GM12878 (cell line): ENCODE measurements around the gene MEIOSIN. TPM values are rescaled to one million over a fixed set of nuclear protein-coding genes. Genes with fewer than 3 reads are reported as not detected.

Experiments used
- BACH1 ChIP-seq: fragments of 450-650 bp; IDR thresholded peaks from 2 replicates; pipeline ENCODE4 v1.6.1; 2017; ENCODE audit warnings: mild to moderate bottlenecking, borderline replicate concordance
- BMI1 ChIP-seq: fragments of 450-650 bp; IDR thresholded peaks from 2 replicates; pipeline ENCODE4 v1.6.1; 2016; ENCODE audit warnings: mild to moderate bottlenecking, moderate library complexity, borderline replicate concordance
- CBX5 ChIP-seq: sonication (generic); IDR thresholded peaks from 2 replicates; pipeline ENCODE4 v1.6.1; 2016; ENCODE audit warnings: low read depth, moderate library complexity, mild to moderate bottlenecking, inconsistent platforms
- DPF2 ChIP-seq: fragments of 450-650 bp; IDR thresholded peaks from 2 replicates; pipeline ENCODE4 v1.6.1; 2017; ENCODE audit warnings: mild to moderate bottlenecking
- GATAD2B ChIP-seq: fragments of 450-650 bp; conservative IDR thresholded peaks from 2 replicates; pipeline ENCODE4 v1.6.1; 2017; ENCODE audit warnings: low read depth, mild to moderate bottlenecking, moderate library complexity
- HDGF ChIP-seq: fragments of 450-650 bp; IDR thresholded peaks from 2 replicates; pipeline ENCODE4 v1.6.1; 2016; ENCODE audit warnings: antibody characterized with exemption
- IKZF2 ChIP-seq, 2 experiments: fragments of 450-650 bp; IDR thresholded peaks; 2 replicates each; pipeline ENCODE4 v1.6.1; 2017; ENCODE audit warnings: mild to moderate bottlenecking in 2 of 2, moderate library complexity in 2 of 2
- LARP7 ChIP-seq: fragments of 450-650 bp; IDR thresholded peaks from 2 replicates; pipeline ENCODE4 v1.6.1; 2017; ENCODE audit warnings: mild to moderate bottlenecking
- MLLT1 ChIP-seq: fragments of 450-650 bp; IDR thresholded peaks from 2 replicates; pipeline ENCODE4 v1.6.1; 2016; ENCODE audit warnings: mild to moderate bottlenecking
- MTA3 ChIP-seq: IDR thresholded peaks from 2 replicates; pipeline ENCODE4 v1.6.1; 2012; ENCODE audit warnings: low read length, inconsistent platforms, borderline replicate concordance
- NBN ChIP-seq: fragments of 450-650 bp; IDR thresholded peaks from 2 replicates; pipeline ENCODE4 v1.6.1; 2016
- POLR2A ChIP-seq: IDR thresholded peaks from 2 replicates; pipeline ENCODE4 v1.6.1; 2011; ENCODE audit warnings: low read depth, mild to moderate bottlenecking, low read length
- RAD21 ChIP-seq: IDR thresholded peaks from 2 replicates; pipeline ENCODE4 v1.6.1; 2011; ENCODE audit warnings: mild to moderate bottlenecking, low read depth, low read length, moderate library complexity; ENCODE audit not compliant: insufficient read depth
- RB1 ChIP-seq: fragments of 450-650 bp; formaldehyde crosslinking; IDR thresholded peaks from 2 replicates; pipeline ENCODE4 v1.6.1; 2017; ENCODE audit warnings: mild to moderate bottlenecking, borderline replicate concordance
- RELB ChIP-seq: fragments of 450-650 bp; IDR thresholded peaks from 2 replicates; pipeline ENCODE4 v1.6.1; 2017; ENCODE audit warnings: low read depth, mild to moderate bottlenecking, moderate library complexity
- ZNF217 ChIP-seq: fragments of 450-650 bp; IDR thresholded peaks from 2 replicates; pipeline ENCODE4 v1.6.1; 2017; ENCODE audit warnings: antibody characterized with exemption, mild to moderate bottlenecking
- polyA plus RNA-seq, 11 experiments: library from polyadenylated mRNA; depleted of rRNA in 4 of 11; unstranded in 6 of 11; stranded (reverse) in 5 of 11; fragments of >200 nt; fragmentation: Nextera tagmentation in 4 of 11; fragmentation: Illumina TruSeq in 1 of 11; extraction: Ambion mirVana in 4 of 11; extraction: Trizol in 1 of 11; gene quantifications; 1 replicate in 1 of 11; 2 replicates in 10 of 11; pipeline versions ENCODE4 v1.2.1 to v1.2.3, GENCODE V29; 2011 to 2016; ENCODE audit warnings: inconsistent platforms in 2 of 11, missing spikeins in 2 of 11, low read depth in 1 of 11
- total RNA-seq, 4 experiments: library from RNA; depleted of rRNA in 3 of 4; stranded (reverse); fragments of >200 nt in 3 of 4; fragmentation: Illumina TruSeq in 1 of 4; extraction: Trizol in 1 of 4; gene quantifications; 2 replicates each; pipeline versions ENCODE4 v1.2.1 to v1.2.3, GENCODE V29; 2013 to 2021
- TF ChIP-seq, protein P1 (sequence below): IDR thresholded peaks from 2 replicates; pipeline ENCODE4 v1.6.1; 2011; ENCODE audit warnings: borderline replicate concordance, low read depth, mild to moderate bottlenecking, moderate library complexity, low read length; ENCODE audit not compliant: insufficient read depth, poor library complexity, severe bottlenecking
- TF ChIP-seq, protein P2 (sequence below): fragments of 450-650 bp; IDR thresholded peaks from 2 replicates; pipeline ENCODE4 v1.6.1; 2016; ENCODE audit warnings: mild to moderate bottlenecking
- TF ChIP-seq, protein P3 (sequence below): IDR thresholded peaks from 2 replicates; pipeline ENCODE4 v1.6.1; 2011; ENCODE audit warnings: mild to moderate bottlenecking, low read depth, low read length, moderate library complexity; ENCODE audit not compliant: insufficient replicate concordance
- TF ChIP-seq, protein P4 (sequence below): IDR thresholded peaks from 2 replicates; pipeline ENCODE4 v1.6.1; 2012; ENCODE audit warnings: low read depth, low read length, improper control_type of control experiment

MEIOSIN gene
- total and polyA plus RNA-seq, 10 of the 15 experiments (the other 5 are each of a cell fraction or from before 2014, with no cell fraction given), result 0.05 to 0.66 (median 0.14) TPM; not detected in 4

GRCh38 chr19:45779231-45780145 lies 46.2 kb downstream of the MEIOSIN start (continued):
- TF ChIP-seq MTA3, result no peak
- TF ChIP-seq, protein P1, sequence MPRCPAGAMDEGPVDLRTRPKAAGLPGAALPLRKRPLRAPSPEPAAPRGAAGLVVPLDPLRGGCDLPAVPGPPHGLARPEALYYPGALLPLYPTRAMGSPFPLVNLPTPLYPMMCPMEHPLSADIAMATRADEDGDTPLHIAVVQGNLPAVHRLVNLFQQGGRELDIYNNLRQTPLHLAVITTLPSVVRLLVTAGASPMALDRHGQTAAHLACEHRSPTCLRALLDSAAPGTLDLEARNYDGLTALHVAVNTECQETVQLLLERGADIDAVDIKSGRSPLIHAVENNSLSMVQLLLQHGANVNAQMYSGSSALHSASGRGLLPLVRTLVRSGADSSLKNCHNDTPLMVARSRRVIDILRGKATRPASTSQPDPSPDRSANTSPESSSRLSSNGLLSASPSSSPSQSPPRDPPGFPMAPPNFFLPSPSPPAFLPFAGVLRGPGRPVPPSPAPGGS, result no peak
- peak; percentile 58; the same call in 1 of the 2 replicates for TF ChIP-seq LARP7
- no peak for TF ChIP-seq CBX5
- TF ChIP-seq HDGF, result peak; percentile 86; the same call in 1 of the 2 replicates
- TF ChIP-seq IKZF2 (IDR thresholded peaks at IDR 0.05), result peak; percentile 8 to 11; a peak in 1 of 4 replicates
- peak; percentile 54; the same call in 1 of the 2 replicates for TF ChIP-seq DPF2
- TF ChIP-seq, protein P2, sequence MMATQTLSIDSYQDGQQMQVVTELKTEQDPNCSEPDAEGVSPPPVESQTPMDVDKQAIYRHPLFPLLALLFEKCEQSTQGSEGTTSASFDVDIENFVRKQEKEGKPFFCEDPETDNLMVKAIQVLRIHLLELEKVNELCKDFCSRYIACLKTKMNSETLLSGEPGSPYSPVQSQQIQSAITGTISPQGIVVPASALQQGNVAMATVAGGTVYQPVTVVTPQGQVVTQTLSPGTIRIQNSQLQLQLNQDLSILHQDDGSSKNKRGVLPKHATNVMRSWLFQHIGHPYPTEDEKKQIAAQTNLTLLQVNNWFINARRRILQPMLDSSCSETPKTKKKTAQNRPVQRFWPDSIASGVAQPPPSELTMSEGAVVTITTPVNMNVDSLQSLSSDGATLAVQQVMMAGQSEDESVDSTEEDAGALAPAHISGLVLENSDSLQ, result peak; percentile 81
- TF ChIP-seq POLR2A, result peak; percentile 67
- TF ChIP-seq BACH1, result 0 out of 2 replicates have a peak, but pooled peaks have one; percentile 45
- 0 out of 2 replicates have a peak, but pooled peaks have one; percentile 46 for TF ChIP-seq MLLT1
- TF ChIP-seq NBN, result peak; percentile 80
- TF ChIP-seq GATAD2B, result 0 out of 2 replicates have a peak, but pooled peaks have one; percentile 51
- TF ChIP-seq RELB, result 0 out of 2 replicates have a peak, but pooled peaks have one; percentile 44
- 0 out of 2 replicates have a peak, but pooled peaks have one; percentile 27 for TF ChIP-seq RAD21
- TF ChIP-seq ZNF217, result no peak
- TF ChIP-seq, protein P3, sequence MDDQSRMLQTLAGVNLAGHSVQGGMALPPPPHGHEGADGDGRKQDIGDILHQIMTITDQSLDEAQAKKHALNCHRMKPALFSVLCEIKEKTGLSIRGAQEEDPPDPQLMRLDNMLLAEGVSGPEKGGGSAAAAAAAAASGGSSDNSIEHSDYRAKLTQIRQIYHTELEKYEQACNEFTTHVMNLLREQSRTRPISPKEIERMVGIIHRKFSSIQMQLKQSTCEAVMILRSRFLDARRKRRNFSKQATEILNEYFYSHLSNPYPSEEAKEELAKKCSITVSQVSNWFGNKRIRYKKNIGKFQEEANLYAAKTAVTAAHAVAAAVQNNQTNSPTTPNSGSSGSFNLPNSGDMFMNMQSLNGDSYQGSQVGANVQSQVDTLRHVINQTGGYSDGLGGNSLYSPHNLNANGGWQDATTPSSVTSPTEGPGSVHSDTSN, result peak; percentile 74
- TF ChIP-seq, protein P4, sequence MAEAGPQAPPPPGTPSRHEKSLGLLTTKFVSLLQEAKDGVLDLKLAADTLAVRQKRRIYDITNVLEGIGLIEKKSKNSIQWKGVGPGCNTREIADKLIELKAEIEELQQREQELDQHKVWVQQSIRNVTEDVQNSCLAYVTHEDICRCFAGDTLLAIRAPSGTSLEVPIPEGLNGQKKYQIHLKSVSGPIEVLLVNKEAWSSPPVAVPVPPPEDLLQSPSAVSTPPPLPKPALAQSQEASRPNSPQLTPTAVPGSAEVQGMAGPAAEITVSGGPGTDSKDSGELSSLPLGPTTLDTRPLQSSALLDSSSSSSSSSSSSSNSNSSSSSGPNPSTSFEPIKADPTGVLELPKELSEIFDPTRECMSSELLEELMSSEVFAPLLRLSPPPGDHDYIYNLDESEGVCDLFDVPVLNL, result peak; percentile 66
- TF ChIP-seq RB1, result peak; percentile 99; the same call in 1 of the 2 replicates
- no peak for TF ChIP-seq BMI1
